Effector CD8-positive, alpha-beta T cell (primary cell): ENCODE data around the gene RWDD3.
A peak's percentile ranks its signal among the peaks of the same experiment; 100 is the strongest.

Experiments used
- DNase-seq: peaks from one replicate; lab custom pipeline; 2025; lab: John Stamatoyannopoulos, UW
- total RNA-seq, 4 experiments: gene quantifications; one replicate each; lab custom pipeline; 2026; lab: John Stamatoyannopoulos, UW

Gene RWDD3, protein sequence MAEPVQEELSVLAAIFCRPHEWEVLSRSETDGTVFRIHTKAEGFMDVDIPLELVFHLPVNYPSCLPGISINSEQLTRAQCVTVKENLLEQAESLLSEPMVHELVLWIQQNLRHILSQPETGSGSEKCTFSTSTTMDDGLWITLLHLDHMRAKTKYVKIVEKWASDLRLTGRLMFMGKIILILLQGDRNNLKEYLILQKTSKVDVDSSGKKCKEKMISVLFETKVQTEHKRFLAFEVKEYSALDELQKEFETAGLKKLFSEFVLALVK
- 1.9 to 4.9 (median 3.8) reads per million in 4 experiments for total RNA-seq

DNA sequence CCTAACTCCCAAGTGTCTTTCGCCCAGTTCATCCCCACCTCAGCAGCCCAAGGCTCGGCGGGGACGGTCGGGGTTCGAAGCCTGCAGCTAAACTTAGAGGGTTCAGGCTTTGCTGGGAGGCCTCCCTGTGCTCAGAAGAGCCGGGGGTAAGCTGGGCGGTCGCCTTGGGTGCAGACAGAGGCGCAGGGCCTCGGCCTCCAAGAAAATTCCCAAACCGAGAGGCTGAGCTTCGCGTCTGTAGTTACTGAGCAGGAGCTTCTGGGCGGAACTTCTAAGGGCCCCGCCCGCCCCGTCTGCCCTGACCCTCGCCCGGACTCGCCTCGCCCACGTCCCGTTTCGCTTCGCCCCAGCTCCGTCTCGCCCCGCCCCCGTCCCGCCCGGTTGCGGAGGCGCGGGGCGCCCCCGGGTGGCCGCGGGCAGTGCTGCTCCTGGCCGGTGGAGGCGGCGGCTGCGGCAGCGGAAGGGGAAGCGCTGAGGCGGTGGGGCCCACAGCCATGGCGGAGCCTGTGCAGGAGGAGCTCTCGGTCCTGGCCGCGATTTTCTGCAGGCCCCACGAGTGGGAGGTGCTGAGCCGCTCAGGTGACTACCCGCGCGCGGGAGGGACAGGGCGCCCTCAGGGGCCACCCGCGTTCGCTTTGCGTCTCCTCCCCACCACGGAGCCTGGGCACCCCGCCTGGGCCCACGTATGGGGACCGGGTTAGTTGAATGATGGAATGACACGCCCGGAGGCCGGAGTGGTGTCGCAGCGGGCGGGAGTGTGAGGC is at the start of gene RWDD3:
RWDD3 (plus strand) TSS at position 474 of the 764 bp plus-strand sequence; CDS start at position 495, 21 bp downstream.
- peak; percentile 80 for DNase-seq

DNA sequence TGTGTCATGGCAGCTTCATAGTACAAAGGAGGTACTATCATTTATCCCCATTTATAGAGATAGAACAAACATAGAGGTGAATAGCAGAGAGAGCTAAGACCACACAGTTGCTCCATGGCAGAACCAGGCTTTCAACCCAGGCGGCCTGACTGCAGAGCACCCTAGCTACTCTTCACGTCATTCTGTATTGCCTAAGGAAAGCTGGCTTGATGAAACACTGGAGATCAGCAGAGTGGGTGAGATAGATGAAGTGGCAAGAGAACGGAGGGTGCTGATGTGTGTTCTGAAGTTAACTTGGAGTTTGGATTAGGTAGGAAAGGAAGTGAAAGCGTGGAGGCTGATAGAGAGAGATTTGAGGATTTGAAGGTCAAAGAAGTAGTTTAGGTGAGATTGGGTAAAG is 47.9 kb upstream of the RWDD3 start:
- no peak for DNase-seq

DNA sequence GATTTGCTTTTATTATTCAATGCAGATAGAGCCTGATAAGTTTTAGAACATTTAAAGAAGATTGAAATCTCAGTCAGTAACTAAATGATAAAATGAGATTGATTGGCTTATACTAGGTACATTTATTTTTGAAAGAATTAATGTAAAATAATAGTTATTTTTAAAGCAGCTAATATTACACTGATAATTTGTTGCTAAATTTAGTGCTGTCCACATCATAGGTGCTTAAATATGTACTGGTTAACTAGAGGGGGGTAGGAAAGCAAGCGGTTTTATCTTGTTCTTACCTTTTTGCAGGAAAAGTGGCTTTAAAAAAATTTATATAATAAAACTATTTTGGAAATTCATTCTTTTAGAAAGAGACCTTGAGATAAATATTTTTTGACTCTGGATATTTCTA is 40.4 kb upstream of the RWDD3 start:
- DNase-seq = no peak

DNA sequence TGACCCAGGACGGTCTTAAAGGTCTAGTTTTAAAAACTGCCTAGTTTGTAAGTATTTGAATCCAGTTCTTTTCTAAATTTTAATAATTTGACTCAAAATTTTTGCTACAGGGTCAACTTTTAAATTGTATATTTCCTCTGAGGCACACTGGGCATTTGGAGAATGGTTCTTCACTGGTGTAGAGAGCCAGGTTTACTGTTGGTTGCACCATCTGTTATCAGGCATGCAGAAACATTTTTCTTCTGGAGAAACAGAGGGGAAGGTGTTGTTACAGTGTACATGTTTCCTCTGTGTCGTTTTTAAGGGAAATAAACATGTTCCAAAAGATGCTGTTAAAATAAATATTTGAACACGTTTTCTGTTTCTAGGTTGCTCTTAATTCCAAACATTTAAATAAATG is 39.0 kb upstream of the RWDD3 start:
- no peak for DNase-seq

DNA sequence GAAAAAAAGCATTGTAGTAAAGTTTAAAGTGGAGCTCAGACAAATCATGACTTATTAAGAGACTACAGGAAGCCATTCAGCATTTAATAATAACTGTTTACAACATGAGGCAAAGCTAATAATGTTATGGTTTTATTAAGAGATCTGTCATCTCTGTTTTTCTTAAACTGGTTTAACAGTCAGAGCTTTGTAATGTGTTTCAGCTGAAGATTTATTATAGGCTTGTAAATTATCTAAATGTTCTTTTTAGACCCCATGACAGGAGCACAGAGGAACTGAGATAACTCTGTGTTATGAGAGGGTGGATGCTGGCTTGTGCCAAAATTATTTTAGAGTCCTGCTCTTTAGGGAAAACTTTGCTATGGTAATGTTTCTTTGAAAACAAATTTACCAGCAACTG is 38.0 kb upstream of the RWDD3 start:
- DNase-seq = no peak

DNA sequence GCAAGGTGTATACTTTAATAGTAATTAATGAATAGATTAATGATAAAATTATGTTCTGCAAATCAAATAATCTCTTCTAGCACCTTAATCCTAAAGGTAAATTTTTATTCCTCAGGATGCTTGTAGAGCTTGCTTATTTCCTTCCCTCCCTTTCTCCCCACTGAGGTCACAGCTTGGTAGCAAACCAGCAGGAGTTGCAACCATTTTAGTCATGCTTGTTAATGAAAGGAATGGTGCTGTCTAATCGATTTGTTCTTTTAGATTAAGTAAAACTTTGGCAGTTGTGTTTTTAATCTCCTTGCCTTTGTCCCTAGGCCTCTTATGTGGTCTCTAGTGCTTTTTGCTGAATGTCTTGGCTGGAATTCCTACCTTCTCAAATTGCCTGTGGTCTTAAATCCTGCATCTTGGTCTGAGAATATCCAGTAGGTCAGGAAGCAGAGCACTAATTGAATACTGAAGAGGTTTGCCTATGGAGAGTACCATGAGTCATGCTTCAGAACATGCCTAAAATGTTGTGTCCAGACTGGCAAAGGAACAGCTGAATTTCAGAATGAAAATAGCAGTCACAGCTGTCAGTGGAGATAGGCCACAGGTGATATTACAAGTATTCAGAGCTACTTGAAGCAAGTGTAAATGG is 36.3 kb upstream of the RWDD3 start:
- no peak for DNase-seq

DNA sequence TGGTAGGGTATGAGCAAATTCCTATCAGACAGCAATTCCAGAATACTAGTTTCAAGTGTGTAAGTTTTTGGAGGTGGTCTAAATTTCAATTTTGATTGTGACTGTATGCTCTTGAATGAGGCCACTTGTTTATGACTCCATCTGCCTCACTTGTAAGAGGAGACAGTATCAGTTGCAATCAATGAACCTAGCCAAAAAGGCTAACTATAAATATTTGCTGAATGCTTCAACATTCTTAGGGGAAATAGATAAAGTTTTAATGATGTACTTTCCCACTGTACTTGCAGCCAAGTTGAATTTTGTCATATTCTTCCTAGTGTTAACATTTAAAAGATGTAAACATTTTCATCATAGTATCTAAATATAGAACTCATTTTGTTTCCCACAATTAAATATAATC is 32.1 kb upstream of the RWDD3 start:
- no peak for DNase-seq

DNA sequence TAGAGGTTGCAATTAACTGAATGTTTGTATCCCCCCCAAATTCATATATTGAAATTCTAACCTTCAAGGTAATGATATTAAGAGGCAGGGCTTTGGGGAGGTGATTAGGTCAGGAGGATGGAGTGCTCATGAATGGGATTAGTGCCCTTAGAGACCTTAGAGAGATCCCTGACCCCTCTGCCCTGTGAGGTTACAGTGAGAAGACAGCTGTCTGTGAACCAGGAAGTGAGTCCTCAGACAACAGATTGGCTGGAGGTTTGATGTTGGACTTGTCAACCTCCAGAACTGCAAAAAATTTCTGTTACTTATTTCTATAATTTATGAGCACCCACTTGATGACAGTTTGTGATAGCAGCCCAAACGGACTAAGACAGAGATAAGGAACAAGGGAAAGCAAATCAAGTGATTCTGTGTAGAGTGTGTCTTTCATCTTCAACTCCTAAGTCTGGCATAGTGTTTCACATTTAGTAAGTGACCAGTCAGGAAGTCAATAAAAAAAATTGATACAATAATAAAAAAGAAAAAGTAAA is 30.0 kb upstream of the RWDD3 start:
- no peak for DNase-seq

DNA sequence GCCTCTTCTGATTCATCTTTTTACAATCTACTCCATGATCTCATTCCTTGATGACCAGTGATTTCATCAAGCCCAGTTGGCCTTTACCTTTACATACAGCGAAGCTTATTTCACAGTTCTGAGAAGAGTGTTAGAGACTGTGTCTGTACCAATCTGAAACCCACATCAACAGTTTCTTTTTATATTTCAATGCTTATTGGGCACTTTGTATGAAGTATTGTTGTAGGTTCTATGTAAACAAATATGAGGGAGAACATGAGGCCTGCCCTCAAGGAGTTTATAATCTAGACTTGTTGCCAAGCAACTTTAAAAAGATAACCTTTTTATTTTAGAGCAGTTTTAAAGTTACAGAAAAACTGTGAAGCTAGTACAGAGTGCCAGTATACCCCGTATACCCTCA is 27.5 kb upstream of the RWDD3 start:
- no peak for DNase-seq

DNA sequence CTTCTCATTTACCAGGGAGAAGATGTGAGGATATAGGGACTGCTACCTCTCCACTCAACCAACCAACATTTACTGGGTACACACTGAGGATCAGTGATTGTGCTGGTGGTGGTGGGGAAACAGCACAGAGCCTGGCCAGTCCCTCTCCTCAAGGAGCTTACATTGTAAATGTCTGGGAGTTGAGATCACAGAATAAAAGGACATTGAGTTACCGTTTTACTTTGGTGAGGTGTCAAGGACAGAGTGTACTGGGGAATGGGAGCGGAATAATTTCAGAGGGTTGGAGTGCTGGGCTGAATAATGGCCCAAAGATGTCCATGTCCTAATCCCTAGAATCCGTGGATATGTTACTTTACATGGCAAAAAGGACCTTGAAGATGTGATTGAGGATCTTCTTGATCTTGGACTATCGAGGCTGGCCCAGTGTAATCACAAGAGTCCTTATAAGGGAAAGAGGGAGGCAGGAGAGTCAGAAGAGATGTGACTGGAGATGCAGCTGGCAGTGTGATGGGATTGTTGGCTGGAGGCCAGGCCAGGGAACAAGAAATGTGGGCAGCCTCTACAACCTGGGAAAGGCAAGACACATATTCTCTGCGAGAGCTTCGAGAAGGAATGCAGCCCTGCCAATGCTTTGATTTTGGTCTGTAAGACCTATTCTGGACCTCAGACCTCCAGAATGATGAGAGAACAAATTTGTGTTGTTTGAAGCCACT is 26.6 kb upstream of the RWDD3 start:
- DNase-seq = no peak

DNA sequence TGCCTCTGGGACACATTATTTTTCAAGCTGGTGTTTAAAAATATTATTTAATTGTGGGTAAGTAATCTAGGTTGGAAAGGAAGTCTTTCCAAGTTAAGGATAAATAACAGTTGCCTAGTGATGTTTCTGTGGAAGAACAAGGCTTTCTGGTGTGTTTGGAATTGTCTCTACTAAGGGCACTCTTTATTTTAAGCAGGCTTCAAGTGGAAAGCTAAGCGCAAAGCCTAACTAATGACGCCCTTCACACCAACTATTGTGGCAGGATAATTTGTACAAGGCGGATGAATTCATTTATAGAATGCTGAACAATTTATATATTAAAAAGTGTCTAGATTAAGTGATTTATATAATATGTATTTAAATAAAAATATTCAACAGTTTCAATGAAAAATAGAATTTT is 25.1 kb upstream of the RWDD3 start:
- DNase-seq = no peak

DNA sequence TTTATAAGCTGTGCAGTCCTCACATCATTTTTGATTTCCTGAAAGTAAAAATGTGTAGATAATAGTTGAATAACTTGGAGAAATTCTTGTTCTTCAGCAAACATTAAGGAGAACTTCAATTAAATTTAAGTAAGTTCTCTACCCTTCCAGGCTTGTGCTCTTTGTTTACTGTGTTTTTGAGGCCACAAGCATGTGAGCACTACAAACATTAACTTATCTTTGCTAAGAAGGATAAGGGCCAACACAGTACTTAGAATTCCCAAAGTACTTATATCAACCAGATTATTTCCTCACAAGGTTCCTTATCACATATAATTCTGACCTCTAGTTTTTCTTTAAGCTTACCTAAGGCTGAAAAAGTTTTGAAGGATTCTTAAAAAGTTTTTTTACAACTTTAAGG is 24.7 kb upstream of the RWDD3 start:
- no peak for DNase-seq

DNA sequence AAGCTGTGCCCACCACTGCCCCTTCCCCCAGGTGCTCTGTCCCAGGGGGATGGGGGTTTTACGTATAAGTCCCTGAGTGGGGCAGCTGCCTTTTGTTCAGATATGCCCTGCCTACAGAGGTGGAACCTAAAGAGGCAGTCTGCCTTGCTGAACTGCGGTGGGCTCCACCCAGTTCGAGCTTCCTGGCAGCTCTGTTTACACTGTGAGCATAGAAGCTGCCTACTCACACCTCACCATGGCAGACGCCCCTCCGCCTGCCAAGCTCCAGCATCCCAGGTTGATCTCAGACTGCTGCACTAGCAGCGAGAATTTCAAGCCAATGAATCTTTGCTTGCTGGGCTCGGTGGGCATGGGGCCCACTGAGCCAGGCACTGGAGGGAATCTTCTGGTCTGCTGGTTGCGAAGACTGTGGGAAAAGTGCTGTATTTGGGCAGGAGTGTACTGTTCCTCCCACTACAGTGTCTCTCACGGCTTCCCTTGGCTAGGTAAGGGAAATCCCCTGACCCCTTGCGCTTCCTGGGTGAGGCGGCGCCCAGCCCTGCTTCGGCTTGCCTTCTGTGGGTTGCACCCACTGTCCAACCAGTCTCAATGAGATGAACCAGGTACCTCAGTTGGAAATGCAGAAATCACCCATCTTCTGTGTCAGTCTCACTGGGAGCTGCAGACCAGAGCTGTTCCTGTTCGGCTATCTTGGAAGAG is 17.6 kb upstream of the RWDD3 start:
- DNase-seq = no peak

DNA sequence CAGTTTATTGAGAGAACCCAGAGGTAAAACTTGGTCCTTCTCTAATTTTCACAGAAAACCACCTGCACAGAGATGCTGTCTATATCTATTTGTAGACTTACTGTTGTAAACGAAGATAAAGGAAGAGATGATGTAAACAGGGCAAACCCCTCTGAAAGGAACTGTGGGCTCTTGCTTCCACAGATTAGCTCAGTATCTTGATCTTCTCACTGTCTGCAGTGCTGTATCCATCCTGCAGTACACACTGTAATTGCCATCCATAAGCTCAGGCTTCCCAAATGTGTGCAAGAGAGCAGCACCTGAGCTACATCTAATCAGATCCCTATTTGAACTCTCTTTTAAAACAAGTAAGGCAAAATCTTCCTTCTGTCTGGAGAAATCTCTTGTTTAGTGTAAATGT is 16.6 kb upstream of the RWDD3 start:
- no peak for DNase-seq

DNA sequence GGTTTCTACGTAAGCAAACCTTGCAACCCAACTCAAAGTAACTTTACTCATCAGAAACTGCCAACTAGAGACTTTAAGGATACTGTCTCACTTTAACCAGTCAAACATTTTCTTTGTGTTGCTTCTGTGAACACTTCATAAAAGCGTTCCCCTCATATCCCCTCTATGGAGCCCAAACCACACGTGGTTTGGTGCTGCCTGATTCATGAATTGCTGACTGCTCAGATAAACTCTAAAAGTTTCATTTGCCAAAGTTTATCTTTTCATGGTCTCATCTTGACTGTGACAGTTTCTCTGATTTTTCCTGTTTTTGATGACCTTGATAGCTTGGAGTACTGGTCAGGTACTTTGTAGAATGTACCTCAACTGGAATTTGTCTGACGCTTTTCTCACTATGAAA is 14.6 kb upstream of the RWDD3 start:
- no peak for DNase-seq

DNA sequence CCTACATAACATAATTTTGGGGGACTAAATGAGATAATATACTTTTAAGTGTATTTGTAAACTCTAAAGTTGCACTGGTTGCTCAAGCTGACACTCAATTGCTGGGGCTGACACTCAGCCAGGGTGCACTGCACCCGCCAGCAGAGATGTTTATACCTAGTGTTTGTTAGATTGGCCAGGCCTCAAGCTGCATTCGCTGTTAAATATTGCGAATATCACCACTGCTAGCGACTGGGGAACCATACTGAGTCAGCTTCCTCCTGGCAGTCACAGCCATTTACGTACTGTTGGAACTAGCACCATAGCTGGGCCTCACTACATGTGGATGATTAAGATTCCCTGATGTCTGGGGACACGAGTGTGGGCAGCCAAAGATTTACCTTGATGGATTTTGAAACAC is 12.7 kb upstream of the RWDD3 start:
- no peak for DNase-seq

DNA sequence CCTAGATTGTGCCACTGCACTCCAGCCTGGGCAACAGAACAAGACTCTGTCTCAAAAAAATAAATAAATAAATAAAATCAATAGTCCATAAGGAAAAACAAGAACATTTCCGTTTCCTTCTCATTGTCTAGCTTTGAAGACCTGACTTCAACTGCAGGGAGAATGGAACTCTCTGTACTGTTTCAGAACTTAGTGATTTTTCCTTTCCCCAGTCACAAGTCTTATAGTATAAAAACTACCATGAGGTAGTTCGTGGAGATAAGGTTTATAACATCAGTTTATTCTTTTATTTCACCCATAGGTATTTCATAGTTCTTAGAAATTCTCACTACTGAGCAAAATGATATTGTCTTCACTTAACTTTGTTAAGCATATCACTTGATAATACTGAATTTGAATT is 11.4 kb upstream of the RWDD3 start:
- DNase-seq = no peak

DNA sequence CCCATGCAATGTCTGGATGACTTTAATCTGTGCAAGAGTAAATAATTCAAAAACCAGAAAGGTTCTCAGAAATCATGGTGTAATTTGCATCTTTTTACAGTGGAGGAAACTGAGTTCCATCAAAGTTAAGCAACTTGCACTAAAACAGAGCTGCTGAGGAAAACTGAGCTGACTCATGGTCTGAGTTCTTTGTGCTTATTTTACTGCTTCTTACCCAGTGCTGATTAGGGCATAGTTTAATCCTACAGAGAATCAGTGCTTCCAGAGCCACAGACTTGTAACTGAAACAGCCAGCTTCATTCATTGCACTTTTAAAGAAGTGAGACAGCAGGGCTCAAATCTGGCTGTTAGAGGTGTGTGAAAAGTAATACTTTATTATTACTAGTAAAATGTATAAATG is 10.9 kb upstream of the RWDD3 start:
- no peak for DNase-seq

DNA sequence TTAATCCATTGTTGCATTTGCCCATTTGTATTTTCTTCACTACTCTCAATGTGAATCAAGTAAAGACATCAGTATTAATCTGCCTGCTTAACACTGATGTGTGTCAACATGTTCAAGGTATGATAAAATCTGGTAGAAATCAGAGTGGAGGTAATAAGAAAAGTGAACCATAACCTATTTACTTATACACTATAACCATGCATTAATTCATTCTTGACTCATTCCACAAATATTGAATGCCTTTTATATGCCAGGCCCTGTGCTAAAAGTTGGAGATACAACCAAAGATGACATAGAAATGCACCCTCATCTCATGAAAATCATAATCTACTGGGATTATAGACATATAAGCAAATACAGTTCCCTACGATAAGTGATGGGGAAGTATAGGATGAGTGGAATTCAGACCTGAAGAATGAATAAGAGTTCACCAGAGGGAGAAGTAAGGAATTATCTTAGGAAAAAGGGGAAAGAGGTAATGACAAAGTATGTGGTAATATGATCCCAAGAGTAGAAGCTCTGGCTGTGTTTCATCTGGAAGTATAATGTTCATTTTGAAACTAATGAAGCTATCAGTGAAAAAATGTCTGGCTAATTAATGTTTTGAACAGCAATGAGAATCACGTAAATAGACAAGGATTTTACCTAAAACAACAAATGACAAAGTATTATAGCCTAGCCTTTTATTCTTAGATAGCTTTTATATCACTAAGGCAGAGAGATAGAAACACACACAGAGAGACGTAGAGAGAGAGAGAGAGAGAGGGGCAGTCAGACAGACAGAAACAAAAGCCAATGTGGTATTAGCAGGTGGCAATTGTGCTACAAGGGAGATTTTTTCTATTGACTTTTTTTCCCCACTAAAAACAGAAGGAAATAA is 7.0 kb upstream of the RWDD3 start:
- DNase-seq = no peak

DNA sequence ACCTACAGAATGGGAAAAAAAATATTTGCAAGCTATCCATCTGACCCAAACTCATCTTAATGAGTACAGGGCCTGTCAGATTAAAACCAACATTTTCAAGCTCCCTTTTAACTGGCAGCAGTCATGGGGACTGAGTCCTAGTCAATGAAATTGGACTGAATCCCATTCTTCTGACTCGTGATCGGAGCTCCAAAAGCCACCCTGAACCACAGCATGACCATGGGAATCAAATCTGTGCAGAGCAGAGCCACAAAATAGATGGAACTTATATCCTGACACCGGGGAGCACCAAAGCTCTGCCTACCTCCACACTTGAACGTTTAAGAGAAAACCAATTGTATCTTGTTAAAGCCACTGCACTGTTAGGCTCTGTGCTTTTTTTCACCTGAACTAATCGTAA is 5.0 kb upstream of the RWDD3 start:
- no peak for DNase-seq

DNA sequence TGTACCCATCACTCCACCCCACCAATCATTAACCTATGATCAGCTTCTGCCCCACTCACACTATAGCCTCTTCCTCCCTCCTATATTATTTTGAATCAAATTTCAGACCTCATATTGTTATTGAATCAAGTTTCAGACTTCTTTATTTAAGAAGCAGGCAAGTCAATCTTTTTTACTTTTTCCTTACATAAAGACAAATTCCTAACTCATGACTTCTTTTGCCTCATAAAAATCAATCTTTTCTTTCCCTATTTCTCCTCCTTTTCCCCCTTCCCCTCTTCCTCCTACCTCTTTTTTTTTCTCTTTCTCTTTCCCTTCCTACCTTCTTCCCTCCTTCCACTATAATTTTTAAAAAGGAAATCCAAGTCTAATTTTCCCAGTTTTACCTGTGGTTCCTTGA is 4.3 kb upstream of the RWDD3 start:
- DNase-seq = no peak
